HUES48 (cell line): Measurements from ENCODE around the gene PKD1.
A peak's percentile ranks its signal among the peaks of the same experiment; 100 is the strongest.

ENCODE experiments used
- H3K27ac ChIP-seq: one replicate; pipeline ENCODE4 v1.7.0; 2013; ENCODE audit warnings: low read depth, low read length, inconsistent platforms
- H3K27me3 ChIP-seq: 2 replicates; pipeline ENCODE4 v1.6.1; 2013; ENCODE audit warnings: mild to moderate bottlenecking, low read length; ENCODE audit not compliant: control insufficient read depth, insufficient read depth
- H3K36me3 ChIP-seq: 2 replicates; pipeline ENCODE4 v1.6.1; 2013; ENCODE audit warnings: low read length; ENCODE audit not compliant: control insufficient read depth, insufficient read depth
- H3K4me1 ChIP-seq: 2 replicates; pipeline ENCODE4 v1.6.1; 2013; ENCODE audit warnings: mild to moderate bottlenecking, low read length; ENCODE audit not compliant: control insufficient read depth, insufficient read depth
- H3K4me3 ChIP-seq: 2 replicates; pipeline ENCODE4 v1.5.1; 2013; ENCODE audit warnings: mild to moderate bottlenecking, low read depth, low read length
- H3K9ac ChIP-seq: 2 replicates; pipeline ENCODE4 v1.6.1; 2013; ENCODE audit warnings: mild to moderate bottlenecking, low read depth, low read length, moderate library complexity
- H3K9me3 ChIP-seq: 2 replicates; pipeline ENCODE4 v1.6.1; 2013; ENCODE audit warnings: low read length; ENCODE audit not compliant: control insufficient read depth, insufficient read depth

Gene PKD1

GRCh38 chr16:2170080-2170479 lies 34.4 kb upstream of the PKD1 start:
- H3K9me3 ChIP-seq: no peaks in the 10 kb centered on the region
- no peak overlapping the region for H3K27ac ChIP-seq
- no peaks in the 10 kb centered on the region for H3K27me3 ChIP-seq
- peaks cover 78% of the 10 kb centered on the region for H3K36me3 ChIP-seq
- no peaks in the 10 kb centered on the region for H3K4me1 ChIP-seq
- no peak overlapping the region for H3K4me3 ChIP-seq
- no peak overlapping the region for H3K9ac ChIP-seq

DNA sequence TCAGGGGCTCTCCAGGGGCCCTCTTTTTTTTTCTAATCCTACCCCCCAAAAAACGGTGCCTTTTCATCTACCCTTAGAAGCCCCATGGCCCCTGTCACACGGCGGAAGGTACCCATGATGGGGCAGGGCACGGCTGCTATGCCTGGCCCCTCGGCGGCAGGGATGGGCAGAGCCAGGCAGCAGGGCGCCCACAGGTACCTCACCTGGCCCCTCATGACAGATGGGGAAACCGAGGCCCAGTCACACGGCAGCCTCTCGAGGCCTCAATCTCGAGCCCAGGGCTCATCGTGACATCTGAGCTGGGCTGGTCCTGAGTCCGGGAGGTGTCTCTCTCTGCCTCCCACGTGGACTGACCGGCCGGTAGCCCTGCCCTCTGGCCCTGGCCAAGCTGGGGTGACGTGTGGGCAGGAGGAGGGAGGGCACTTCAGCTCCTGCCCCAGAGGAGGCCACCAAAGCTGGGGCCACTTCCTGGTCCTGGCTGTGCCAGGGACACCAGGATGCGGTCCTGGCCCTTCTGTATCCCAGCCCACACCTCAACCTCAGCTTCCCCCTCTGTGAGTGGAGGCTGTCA lies 31.5 kb upstream of the PKD1 start:
- Histone ChIP-seq H3K9me3 (no peaks in the 10 kb centered on the region), H3K36me3 (peaks cover 57% of the 10 kb centered on the region), H3K4me1 (no peaks in the 10 kb centered on the region), H3K27ac (no peak overlapping the region), H3K9ac (no peak overlapping the region), H3K4me3 (no peak overlapping the region), H3K27me3 (no peaks in the 10 kb centered on the region)

- H3K27ac ChIP-seq: no peak overlapping the region
- no peaks in the 10 kb centered on the region for H3K4me1 ChIP-seq
Observed at GRCh38 chr16:2166263-2167067, 30.8 kb upstream of the PKD1 start.

DNA sequence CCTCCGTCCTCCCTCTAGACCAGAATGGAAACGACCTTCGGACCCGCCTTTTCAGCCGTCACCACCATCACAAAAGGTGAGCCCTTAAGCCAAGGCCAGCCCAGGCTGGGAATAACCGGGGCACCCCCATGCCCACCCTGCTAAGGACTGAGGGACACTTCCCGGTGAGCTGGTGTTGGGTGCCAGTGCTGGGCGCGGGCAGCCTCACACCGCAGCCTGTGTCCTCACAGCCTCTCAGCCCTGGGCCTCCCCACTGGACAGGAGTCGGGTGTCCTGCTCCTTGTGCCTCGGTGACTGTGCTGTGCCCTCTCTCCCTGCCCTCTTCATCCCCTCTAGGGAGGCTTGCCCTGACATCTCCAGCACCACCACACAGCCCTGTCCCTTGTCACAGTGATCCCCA lies 30.2 kb upstream of the PKD1 start:
- Histone ChIP-seq H3K4me1 (no peaks in the 10 kb centered on the region), H3K36me3 (peaks cover 53% of the 10 kb centered on the region), H3K9ac (no peak overlapping the region), H3K9me3 (no peaks in the 10 kb centered on the region), H3K27me3 (no peaks in the 10 kb centered on the region), H3K4me3 (no peak overlapping the region), H3K27ac (no peak overlapping the region)

More at GRCh38 chr16:2166263-2167067, 30.8 kb upstream of the PKD1 start:
- Histone ChIP-seq H3K9me3 (no peaks in the 10 kb centered on the region), H3K9ac (no peak overlapping the region), H3K36me3 (peaks cover 54% of the 10 kb centered on the region), H3K4me3 (no peak overlapping the region), H3K27me3 (no peaks in the 10 kb centered on the region)

GRCh38 chr16:2163211-2163881 lies 27.6 kb upstream of the PKD1 start:
- peaks cover 4% of the 10 kb centered on the region; the same call in 1 of the 2 replicates for H3K4me1 ChIP-seq
- H3K4me3 ChIP-seq: no peak overlapping the region
- H3K27me3 ChIP-seq: no peaks in the 10 kb centered on the region
- H3K27ac ChIP-seq: no peak overlapping the region
- H3K36me3 ChIP-seq: peaks cover 40% of the 10 kb centered on the region
- no peaks in the 10 kb centered on the region for H3K9me3 ChIP-seq
- H3K9ac ChIP-seq: no peak overlapping the region

GRCh38 chr16:2162676-2163118 lies 27.0 kb upstream of the PKD1 start:
- Histone ChIP-seq H3K9me3 (no peaks in the 10 kb centered on the region), H3K27ac (no peak overlapping the region), H3K4me1 (peaks cover 4% of the 10 kb centered on the region; the same call in 1 of the 2 replicates), H3K27me3 (no peaks in the 10 kb centered on the region), H3K36me3 (peaks cover 37% of the 10 kb centered on the region), H3K9ac (no peak overlapping the region), H3K4me3 (no peak overlapping the region)

DNA sequence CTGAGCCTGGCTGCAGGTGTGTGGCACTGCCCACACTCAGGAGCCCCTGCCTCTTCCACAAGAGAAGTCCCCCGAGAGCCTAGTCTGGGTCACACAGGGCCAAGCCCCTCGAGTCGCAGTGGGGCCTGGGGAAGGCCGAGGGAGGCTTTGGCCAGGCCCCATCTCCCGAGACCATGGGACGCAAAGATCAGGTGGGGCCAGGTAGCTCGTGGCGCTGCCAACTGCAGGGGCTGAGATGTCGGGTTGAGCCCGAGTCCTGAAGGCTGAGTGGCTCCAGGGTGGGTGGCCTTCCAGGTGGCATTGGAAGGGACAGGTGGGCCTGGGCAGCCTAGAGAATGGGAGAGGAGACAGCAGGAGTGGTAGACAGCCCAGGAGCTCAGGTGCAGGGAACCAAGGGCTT lies 26.2 kb upstream of the PKD1 start:
- H3K27ac ChIP-seq: no peak overlapping the region
- peaks cover 12% of the 10 kb centered on the region; the same call in 1 of the 2 replicates for H3K4me1 ChIP-seq
- no peak overlapping the region for H3K9ac ChIP-seq
- no peaks in the 10 kb centered on the region for H3K9me3 ChIP-seq
- H3K4me3 ChIP-seq: no peak overlapping the region
- H3K27me3 ChIP-seq: no peaks in the 10 kb centered on the region
- peaks cover 31% of the 10 kb centered on the region for H3K36me3 ChIP-seq

GRCh38 chr16:2160915-2161551 lies 25.3 kb upstream of the PKD1 start:
- peaks cover 22% of the 10 kb centered on the region for H3K36me3 ChIP-seq
- H3K9ac ChIP-seq: no peak overlapping the region
- H3K4me3 ChIP-seq: no peak overlapping the region
- no peaks in the 10 kb centered on the region for H3K27me3 ChIP-seq
- H3K9me3 ChIP-seq: no peaks in the 10 kb centered on the region
- peaks cover 16% of the 10 kb centered on the region; the same call in 1 of the 2 replicates for H3K4me1 ChIP-seq
- H3K27ac ChIP-seq: peak overlapping the region; percentile 27

GRCh38 chr16:2159175-2159838 lies 23.6 kb upstream of the PKD1 start:
- Histone ChIP-seq H3K9ac (no peak overlapping the region), H3K4me1 (peaks cover 16% of the 10 kb centered on the region; the same call in 1 of the 2 replicates), H3K4me3 (no peak overlapping the region), H3K36me3 (peaks cover 22% of the 10 kb centered on the region), H3K27ac (peak overlapping the region; percentile 35), H3K9me3 (no peaks in the 10 kb centered on the region), H3K27me3 (no peaks in the 10 kb centered on the region)

GRCh38 chr16:2158262-2158638 lies 22.6 kb upstream of the PKD1 start:
- Histone ChIP-seq H3K4me3 (no peak overlapping the region), H3K27ac (no peak overlapping the region), H3K9ac (no peak overlapping the region), H3K9me3 (no peaks in the 10 kb centered on the region), H3K36me3 (peaks cover 29% of the 10 kb centered on the region), H3K4me1 (peaks cover 16% of the 10 kb centered on the region; the same call in 1 of the 2 replicates), H3K27me3 (no peaks in the 10 kb centered on the region)
